Lower lobe of right lung (tissue), 2 donors: ENCODE data around the gene RNU7-1. TPM values are rescaled to one million over a fixed set of nuclear protein-coding genes. Genes with fewer than 3 reads are reported as not detected.
"Not testable (repeated sequence)": the region's sequence is repeated elsewhere in the genome, so short reads cannot be mapped to it uniquely, and the experiment has no call there.

Source experiments
- ATAC-seq, 2 donors: fragments of 200-7000 bp; cut with Tn5 transposase; one replicate each; pipeline ENCODE4 v1.9.1; 2020 to 2022; ENCODE audit warnings: mild to moderate bottlenecking in 2 of 2, moderate library complexity in 2 of 2
- DNase-seq: peaks from one replicate; pipeline ENCODE4 v3.0.0-alpha.2; 2020
- H3K27ac ChIP-seq: fragments of 200-600 bp; one replicate; pipeline ENCODE4 v1.8.0; 2022
- H3K27me3 ChIP-seq: fragments of 200-600 bp; one replicate; pipeline ENCODE4 v1.8.0; 2022; ENCODE audit warnings: low read depth
- H3K36me3 ChIP-seq: fragments of 200-600 bp; one replicate; pipeline ENCODE4 v1.8.0; 2022; ENCODE audit warnings: mild to moderate bottlenecking
- H3K4me1 ChIP-seq: fragments of 200-600 bp; one replicate; pipeline ENCODE4 v1.8.0; 2022
- H3K4me3 ChIP-seq: fragments of 200-600 bp; one replicate; pipeline ENCODE4 v1.8.0; 2022; ENCODE audit warnings: mild to moderate bottlenecking
- H3K9me3 ChIP-seq: fragments of 200-600 bp; one replicate; pipeline ENCODE4 v1.8.0; 2022
- CTCF ChIP-seq: fragments of 200-600 bp; IDR thresholded peaks from one replicate; pipeline ENCODE4 v1.8.0; 2022; ENCODE audit warnings: antibody characterized with exemption, mild to moderate bottlenecking
- intact Hi-C: fragments of 100-400 bp; cut with DNase I; formaldehyde crosslinking; loops from one replicate; pipeline ENCODE4 v1.11.0; 2022
- total RNA-seq: library from RNA; stranded (reverse); fragmentation: NEBNext Ultra II Directional; extraction: Animal tissue kit (Norgen Biotek cat#: 25700); gene quantifications from one replicate; pipeline ENCODE4 v1.2.1, GENCODE V29; 2021
- donor health status: DM: no; HTN: yes; CAD: no; lungs with severe emphysema.

Gene RNU7-1
- total RNA-seq, 1 donor from 2014 or later = not detected

GRCh38 chr12:6902448-6902847 lies 41.2 kb upstream of the RNU7-1 start:
- H3K36me3 ChIP-seq = peaks cover 5% of the 10 kb centered on the region
- H3K9me3 ChIP-seq = no peaks in the 10 kb centered on the region
- ATAC-seq = no peak
- DNase-seq = no peak
- no peak overlapping the region for H3K27ac ChIP-seq
- no peak overlapping the region for H3K4me3 ChIP-seq
- H3K27me3 ChIP-seq = no peaks in the 10 kb centered on the region
- intact Hi-C loops = no loop called here
- H3K4me1 ChIP-seq = peaks cover 21% of the 10 kb centered on the region
- TF ChIP-seq CTCF = no peak

GRCh38 chr12:6903722-6904121 lies 39.9 kb upstream of the RNU7-1 start:
- Histone ChIP-seq H3K4me3 (no peak overlapping the region), H3K4me1 (peaks cover 21% of the 10 kb centered on the region), H3K27me3 (no peaks in the 10 kb centered on the region), H3K36me3 (peaks cover 5% of the 10 kb centered on the region), H3K9me3 (no peaks in the 10 kb centered on the region), H3K27ac (no peak overlapping the region)
- no peak for DNase-seq
- no peak for TF ChIP-seq CTCF
- ATAC-seq = no peak
- intact Hi-C loops = no loop called here

- intact Hi-C loops = no loop called here
- peak within 1 kb of the TSS; percentile 82 for H3K27ac ChIP-seq
- TF ChIP-seq CTCF = no peak
Observed at GRCh38 chr12:6904280-6905276, 39.0 kb upstream of the RNU7-1 start, which contains the start of gene LRRC23. TSS of gene LRRC23 (plus strand) at chr12:6904822. CDS start at chr12:6905634, 812 bp downstream.

GRCh38 chr12:6905414-6906040 lies 38.1 kb upstream of the RNU7-1 start:
- no peak for ATAC-seq
- intact Hi-C loops = no loop called here

More at GRCh38 chr12:6904280-6905276, 39.0 kb upstream of the RNU7-1 start, which contains the start of gene LRRC23:
- H3K4me3 ChIP-seq = peak within 1 kb of the TSS; percentile 68
- DNase-seq = peak; percentile 98
- H3K36me3 ChIP-seq = peaks cover 5% of the 10 kb centered on the region
- peaks cover 16% of the 10 kb centered on the region for H3K4me1 ChIP-seq
- ATAC-seq = peak; percentile 96 to 98
- H3K27me3 ChIP-seq = no peaks in the 10 kb centered on the region
- H3K9me3 ChIP-seq = no peaks in the 10 kb centered on the region

GRCh38 chr12:6908141-6908540 lies 35.5 kb upstream of the RNU7-1 start:
- H3K27me3 ChIP-seq, H3K36me3 ChIP-seq, ATAC-seq, H3K4me3 ChIP-seq, intact Hi-C loops, H3K9me3 ChIP-seq, H3K27ac ChIP-seq: not testable (repeated sequence)
- peak; percentile 28 for DNase-seq
- peaks cover 13% of the 10 kb centered on the region for H3K4me1 ChIP-seq

More at GRCh38 chr12:6905414-6906040, 38.1 kb upstream of the RNU7-1 start:
- H3K27me3 ChIP-seq = no peaks in the 10 kb centered on the region
- peaks cover 5% of the 10 kb centered on the region for H3K36me3 ChIP-seq
- H3K4me3 ChIP-seq = peak overlapping the region; percentile 68
- peaks cover 13% of the 10 kb centered on the region for H3K4me1 ChIP-seq
- peak; percentile 24 for DNase-seq
- H3K27ac ChIP-seq = peak overlapping the region; percentile 82
- no peak for TF ChIP-seq CTCF
- no peaks in the 10 kb centered on the region for H3K9me3 ChIP-seq
